H1 (cell line): ENCODE data around the gene ITGA8. TPM values are rescaled to one million over a fixed set of nuclear protein-coding genes. Genes with fewer than 3 reads are reported as not detected.

ENCODE experiments used
- CTCF ChIA-PET: fragments of 300-600 bp; sonication (Branson Sonifier 250); formaldehyde crosslinking; loops from one replicate; lab custom pipeline; 2021; ENCODE audit not compliant: partially characterized antibody; lab: Charles Lee
- POLR2A ChIA-PET: fragments of 300-600 bp; sonication (Branson Sonifier 250); formaldehyde crosslinking; loops from one replicate; lab custom pipeline; 2021; ENCODE audit warnings: inconsistent platforms; ENCODE audit not compliant: partially characterized antibody; lab: Charles Lee
- DNase-seq, 2 experiments: peaks; one replicate each; pipeline versions ENCODE4 v3.0.0 to v3.0.0-alpha.2; 2010 to 2022; ENCODE audit warnings: low spot score in 2 of 2, low read depth in 1 of 2, mixed read lengths in 1 of 2
- FAIRE-seq: peaks from 2 replicates; lab custom pipeline; 2011; peaks lifted over from hg19 to GRCh38; lab: Jason Lieb, UNC
- H2AFZ ChIP-seq: 2 replicates; pipeline ENCODE4 v1.8.1; 2012; ENCODE audit warnings: low read length, inconsistent platforms
- H2AK5ac ChIP-seq: 2 replicates; pipeline ENCODE4 v1.6.1; 2013; ENCODE audit warnings: low read depth, low read length
- H2BK120ac ChIP-seq: replicated peaks from 2 replicates; pipeline ENCODE3; 2013; ENCODE audit warnings: low read depth, low read length, inconsistent platforms
- H2BK12ac ChIP-seq: 2 replicates; pipeline ENCODE4 v1.6.1; 2013; ENCODE audit warnings: low read depth, low read length
- H2BK15ac ChIP-seq: 2 replicates; pipeline ENCODE4 v1.6.1; 2013; ENCODE audit warnings: low read length
- H2BK20ac ChIP-seq: 2 replicates; pipeline ENCODE4 v1.6.1; 2013; ENCODE audit warnings: low read length
- H2BK5ac ChIP-seq: 2 replicates; pipeline ENCODE4 v1.6.1; 2013; ENCODE audit warnings: low read depth, low read length
- H3K14ac ChIP-seq: 2 replicates; pipeline ENCODE4 v1.6.1; 2013; ENCODE audit warnings: inconsistent platforms; ENCODE audit not compliant: insufficient read length
- H3K18ac ChIP-seq: 2 replicates; pipeline ENCODE4 v1.6.1; 2013; ENCODE audit warnings: low read length; ENCODE audit errors: extremely low read depth
- H3K23ac ChIP-seq: 2 replicates; pipeline ENCODE4 v1.6.1; 2013; ENCODE audit warnings: inconsistent platforms; ENCODE audit not compliant: insufficient read length
- H3K23me2 ChIP-seq: 2 replicates; pipeline ENCODE4 v1.6.1; 2013; ENCODE audit warnings: low read depth, low read length
- H3K27ac ChIP-seq: 2 replicates; pipeline ENCODE4 v1.6.1; 2011; ENCODE audit warnings: low read depth, low read length, inconsistent platforms
- H3K27me3 ChIP-seq, 4 experiments: replicated peaks in 1 of 4; 1 replicate in 1 of 4; 2 replicates in 3 of 4; pipeline versions ENCODE4 v1.6.1 to v1.8.1; 2011 to 2013; ENCODE audit warnings: low read length in 3 of 4, mild to moderate bottlenecking in 3 of 4, inconsistent platforms in 2 of 4, mixed read lengths in 2 of 4, moderate library complexity in 1 of 4; ENCODE audit not compliant: control insufficient read depth in 3 of 4, insufficient read depth in 3 of 4; ENCODE audit errors: extremely low read depth in 1 of 4
- H3K36me3 ChIP-seq, 4 experiments: 2 replicates each; pipeline versions ENCODE4 v1.6.1 to v1.8.1; 2011 to 2013; ENCODE audit warnings: mild to moderate bottlenecking in 4 of 4, low read length in 3 of 4, moderate library complexity in 2 of 4, control low read depth in 1 of 4, inconsistent platforms in 1 of 4; ENCODE audit not compliant: insufficient read depth in 4 of 4, control insufficient read depth in 2 of 4
- H3K4ac ChIP-seq: replicated peaks from 2 replicates; pipeline ENCODE3; 2013; ENCODE audit warnings: low read length, low read depth, mixed read lengths, inconsistent platforms; ENCODE audit not compliant: insufficient read length
- H3K4me1 ChIP-seq, 4 experiments: replicated peaks in 1 of 4; 1 replicate in 1 of 4; 2 replicates in 3 of 4; pipeline versions ENCODE4 v1.6.1 to v1.8.1; 2011 to 2013; ENCODE audit warnings: low read length in 3 of 4, inconsistent platforms in 2 of 4, mixed read lengths in 1 of 4; ENCODE audit not compliant: insufficient read depth in 4 of 4, control insufficient read depth in 3 of 4
- H3K4me2 ChIP-seq, 2 experiments: 2 replicates each; pipeline versions ENCODE4 v1.6.1 to v1.8.1; 2011 to 2013; ENCODE audit warnings: low read depth in 2 of 2, low read length in 2 of 2, control low read depth in 1 of 2, inconsistent platforms in 1 of 2, mild to moderate bottlenecking in 1 of 2; ENCODE audit not compliant: insufficient read depth in 1 of 2
- H3K4me3 ChIP-seq, 4 experiments: fragments of 200-600, 300-600 bp in 1 of 4; sonication (generic), shearing (Covaris generic), sonication (Bioruptor Twin) in 1 of 4; 2 replicates each; pipeline versions ENCODE4 v1.5.1 to v1.8.1; 2011 to 2016; ENCODE audit warnings: low read length in 4 of 4, low read depth in 3 of 4, control low read depth in 2 of 4, inconsistent platforms in 2 of 4, mild to moderate bottlenecking in 2 of 4, mixed read lengths in 1 of 4, moderate library complexity in 1 of 4; ENCODE audit not compliant: insufficient read depth in 2 of 4; ENCODE audit errors: extremely low read depth in 1 of 4
- H3K56ac ChIP-seq: replicated peaks from 2 replicates; pipeline ENCODE3; 2013; ENCODE audit warnings: low read depth, mild to moderate bottlenecking, mixed read lengths, low read length, inconsistent platforms; ENCODE audit not compliant: insufficient read length
- H3K79me1 ChIP-seq: 2 replicates; pipeline ENCODE4 v1.6.1; 2013; ENCODE audit warnings: low read depth, low read length, control low read depth
- H3K79me2 ChIP-seq, 2 experiments: 2 replicates each; pipeline versions ENCODE4 v1.6.1 to v1.8.1; 2012 to 2013; ENCODE audit warnings: low read length in 2 of 2, mild to moderate bottlenecking in 2 of 2, inconsistent platforms in 1 of 2; ENCODE audit not compliant: insufficient read depth in 2 of 2, control insufficient read depth in 1 of 2
- H3K9ac ChIP-seq, 4 experiments: replicated peaks in 1 of 4; 1 replicate in 1 of 4; 2 replicates in 3 of 4; pipeline versions ENCODE4 v1.6.1 to v1.8.1; 2011 to 2013; ENCODE audit warnings: low read depth in 3 of 4, low read length in 3 of 4, control low read depth in 2 of 4, mild to moderate bottlenecking in 2 of 4, moderate library complexity in 2 of 4, inconsistent platforms in 1 of 4; ENCODE audit errors: extremely low read depth in 1 of 4
- H3K9me3 ChIP-seq, 2 experiments: 2 replicates each; pipeline versions ENCODE4 v1.6.1 to v1.8.1; 2012 to 2013; ENCODE audit warnings: mild to moderate bottlenecking in 2 of 2, moderate library complexity in 2 of 2, control low read depth in 1 of 2, inconsistent platforms in 1 of 2, low read depth in 1 of 2, low read length in 1 of 2, mixed read lengths in 1 of 2; ENCODE audit not compliant: insufficient read depth in 2 of 2
- H4K20me1 ChIP-seq, 2 experiments: replicated peaks in 1 of 2; 2 replicates each; pipeline versions ENCODE3 to v1.8.1; 2011 to 2013; ENCODE audit warnings: inconsistent platforms in 2 of 2, low read length in 2 of 2, mild to moderate bottlenecking in 1 of 2; ENCODE audit not compliant: insufficient read depth in 2 of 2, control insufficient read depth in 1 of 2
- H4K5ac ChIP-seq: 2 replicates; pipeline ENCODE4 v1.6.1; 2013; ENCODE audit warnings: low read length, low read depth, mixed read lengths, inconsistent platforms; ENCODE audit not compliant: insufficient read length
- H4K8ac ChIP-seq: 2 replicates; pipeline ENCODE4 v1.8.0; 2013; ENCODE audit warnings: mild to moderate bottlenecking, moderate library complexity, low read length, inconsistent platforms; ENCODE audit not compliant: insufficient read depth; ENCODE audit errors: extremely low read depth
- H4K91ac ChIP-seq: replicated peaks from 2 replicates; pipeline ENCODE3; 2013; ENCODE audit warnings: low read length, mixed read lengths, inconsistent platforms; ENCODE audit not compliant: insufficient read length
- ASH2L ChIP-seq: fragments of 200-600, 300-600 bp; sonication (generic); IDR thresholded peaks from one replicate; pipeline ENCODE4 v1.7.1; 2017; ENCODE audit warnings: low read length
- ATF2 ChIP-seq: IDR thresholded peaks from 2 replicates; pipeline ENCODE4 v1.6.1; 2012; ENCODE audit warnings: low read length, inconsistent platforms
- CBX8 ChIP-seq: fragments of 300-800, 300-1000 bp; sonication (generic); IDR thresholded peaks from 2 replicates; pipeline ENCODE4 v1.7.1; 2016; ENCODE audit warnings: low read depth, low read length, borderline replicate concordance
- CEBPB ChIP-seq: IDR thresholded peaks from 2 replicates; pipeline ENCODE4 v1.6.1; 2012; ENCODE audit warnings: low read depth, low read length
- GABPA ChIP-seq: IDR thresholded peaks from 2 replicates; pipeline ENCODE4 v1.6.1; 2011; ENCODE audit warnings: mild to moderate bottlenecking, low read length, moderate library complexity, borderline replicate concordance; ENCODE audit not compliant: insufficient read depth
- KDM4A ChIP-seq: IDR thresholded peaks from one replicate; pipeline ENCODE4 v1.7.1; 2012; ENCODE audit warnings: low read depth, mild to moderate bottlenecking, moderate library complexity, low read length, inconsistent platforms; ENCODE audit not compliant: severe bottlenecking
- NANOG ChIP-seq: IDR thresholded peaks from 2 replicates; pipeline ENCODE4 v1.6.1; 2011; ENCODE audit warnings: low read length, low read depth, mild to moderate bottlenecking, inconsistent platforms; ENCODE audit not compliant: insufficient read depth, poor library complexity, severe bottlenecking
- SIX5 ChIP-seq: IDR thresholded peaks from 2 replicates; pipeline ENCODE4 v1.6.1; 2011; ENCODE audit warnings: mild to moderate bottlenecking, low read depth, low read length
- SP2 ChIP-seq: IDR thresholded peaks from 2 replicates; pipeline ENCODE4 v1.6.1; 2012; ENCODE audit warnings: mild to moderate bottlenecking, low read length, inconsistent platforms
- SUZ12 ChIP-seq: fragments of 200-600 bp; sonication (generic); IDR thresholded peaks from 2 replicates; pipeline ENCODE4 v1.6.1; 2012; ENCODE audit warnings: mild to moderate bottlenecking, inconsistent platforms, low read length, moderate library complexity, mixed read lengths
- TCF12 ChIP-seq: IDR thresholded peaks from 2 replicates; pipeline ENCODE4 v1.6.1; 2011; ENCODE audit warnings: low read depth, mild to moderate bottlenecking, low read length
- YY1 ChIP-seq: IDR thresholded peaks from 2 replicates; pipeline ENCODE4 v1.6.1; 2011; ENCODE audit warnings: low read depth, mild to moderate bottlenecking, low read length
- WGBS, 2 experiments: shearing (Covaris generic) in 1 of 2; methylation state at CpG; one replicate each; pipeline versions ENCODE4 v1.1.6 to v1.1.7; 2013 to 2015; ENCODE audit warnings: low lambda C conversion rate in 2 of 2, mixed read lengths in 2 of 2, inconsistent platforms in 1 of 2, low coverage in 1 of 2, missing lambda C conversion rate in 1 of 2; ENCODE audit not compliant: insufficient replicate concordance in 2 of 2, insufficient coverage in 1 of 2, insufficient read length in 1 of 2; ENCODE audit errors: extremely low coverage in 1 of 2, missing lambda C conversion rate in 1 of 2; 5-methylcytosine and 5-hydroxymethylcytosine counted together
- polyA plus RNA-seq, 7 experiments: library from polyadenylated mRNA; depleted of rRNA in 3 of 7; stranded (reverse) in 5 of 7; unstranded in 2 of 7; fragments of >200 nt in 5 of 7; fragments of 200-250 nt in 2 of 7; gene quantifications; 1 replicate in 5 of 7; 2 replicates in 1 of 7; 4 replicates in 1 of 7; pipeline versions ENCODE4 v1.2.1 to v1.2.3, GENCODE V29; 2011 to 2013; ENCODE audit warnings: missing spikeins in 2 of 7, mixed read lengths in 2 of 7
- total RNA-seq: library from RNA; stranded (reverse); fragmentation: NEBNext Ultra II Directional; extraction: Animal tissue kit (Norgen Biotek cat#: 25700); gene quantifications from 2 replicates; pipeline ENCODE4 v1.2.1, GENCODE V29; 2021

ITGA8 gene
- total and polyA plus RNA-seq, 2 of the 8 experiments (the other 6 are each of a cell fraction or from before 2014, with no cell fraction given) = not detected

DNA sequence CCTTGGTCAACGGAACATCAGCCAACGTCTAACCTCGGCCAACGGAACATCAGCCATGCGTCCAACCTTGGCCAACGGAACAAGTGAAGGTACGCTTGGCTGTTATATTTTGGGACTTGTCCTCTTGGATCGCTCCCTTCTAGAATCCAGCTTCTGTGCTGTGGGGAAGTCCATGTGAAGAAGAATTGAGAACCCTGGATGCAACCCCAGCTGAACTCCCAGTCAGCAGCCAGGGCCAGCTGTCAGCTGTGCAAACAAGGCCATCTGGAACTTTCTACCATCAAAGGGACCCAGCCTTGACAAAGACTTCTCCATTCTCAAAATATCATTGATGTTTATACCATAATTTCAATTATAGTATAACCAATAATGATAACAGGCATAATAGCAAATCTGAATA is 43.3 kb upstream of the ITGA8 start:
- H4K8ac ChIP-seq = no peak overlapping the region
- H3K23ac ChIP-seq = no peak overlapping the region
- H2AK5ac ChIP-seq = no peak overlapping the region
- no peak overlapping the region for H3K18ac ChIP-seq
- no peak overlapping the region for H2BK120ac ChIP-seq
- H3K27ac ChIP-seq = no peak overlapping the region
- no peak overlapping the region for H3K4me3 ChIP-seq
- FAIRE-seq (no peak), DNase-seq (no peak)
- H3K4me2 ChIP-seq = no peak overlapping the region
- H4K5ac ChIP-seq = no peak overlapping the region
- no peak overlapping the region for H2BK12ac ChIP-seq
- no peaks in the 10 kb centered on the region for H3K79me2 ChIP-seq
- H3K79me1 ChIP-seq = no peaks in the 10 kb centered on the region
- no peaks in the 10 kb centered on the region for H3K23me2 ChIP-seq
- H3K9me3 ChIP-seq = 0 out of 4 replicates have a peak, but pooled peaks cover 0 to 3% of the 10 kb centered on the region in 2 experiments
- no peaks in the 10 kb centered on the region for H3K27me3 ChIP-seq
- no peak overlapping the region for H3K14ac ChIP-seq
- no peak overlapping the region for H2BK20ac ChIP-seq
- H3K4me1 ChIP-seq = no peaks in the 10 kb centered on the region
- no peak overlapping the region for H3K56ac ChIP-seq
- no peaks in the 10 kb centered on the region for H3K36me3 ChIP-seq
- H3K9ac ChIP-seq = no peak overlapping the region
- ChIA-PET POLR2A (no interaction called here), CTCF (no interaction called here)
- H2BK15ac ChIP-seq = no peak overlapping the region
- no peak overlapping the region for H2BK5ac ChIP-seq
- no peak overlapping the region for H3K4ac ChIP-seq
- 89% methylated on average over 8 of the region's 8 CpGs; no CpG with 5 or more reads in 1 of the 2 experiments for WGBS, 2 experiments
- H4K91ac ChIP-seq = no peak overlapping the region
- no peak overlapping the region for H2AFZ ChIP-seq
- H4K20me1 ChIP-seq = no peaks in the 10 kb centered on the region
- TF ChIP-seq KDM4A = no peak
- no peak for TF ChIP-seq SIX5
- no peak for TF ChIP-seq SP2
- TF ChIP-seq GABPA = no peak
- TF ChIP-seq YY1 = no peak
- no peak for TF ChIP-seq CEBPB
- no peak for TF ChIP-seq ATF2
- no peak for TF ChIP-seq NANOG
- TF ChIP-seq ASH2L = no peak
- TF ChIP-seq SUZ12 = no peak
- TF ChIP-seq CBX8 = no peak
- TF ChIP-seq TCF12 = no peak
